Endodermal cell (in vitro differentiated cells): Measurements from ENCODE around the gene CFAP298. TPM values are rescaled to one million over a fixed set of nuclear protein-coding genes. Genes with fewer than 3 reads are reported as not detected.

Source experiments
- DNase-seq: peaks from one replicate; pipeline ENCODE4 v3.0.0-alpha.2; 2017
- H3K27ac ChIP-seq: 2 replicates; pipeline ENCODE4 v1.5.1; 2013; ENCODE audit warnings: mild to moderate bottlenecking, low read depth, low read length, moderate library complexity
- H3K27me3 ChIP-seq: 2 replicates; pipeline ENCODE4 v1.6.1; 2013; ENCODE audit warnings: mild to moderate bottlenecking, low read length, moderate library complexity; ENCODE audit not compliant: insufficient read depth, control insufficient read depth, poor library complexity, severe bottlenecking
- H3K36me3 ChIP-seq: 2 replicates; pipeline ENCODE4 v1.7.0; 2013; ENCODE audit warnings: mild to moderate bottlenecking, low read length, moderate library complexity; ENCODE audit not compliant: control insufficient read depth, insufficient read depth
- H3K4me1 ChIP-seq: one replicate; pipeline ENCODE4 v1.7.0; 2013; ENCODE audit warnings: low read length; ENCODE audit not compliant: control insufficient read depth, insufficient read depth
- H3K4me3 ChIP-seq: 2 replicates; pipeline ENCODE4 v1.5.1; 2013; ENCODE audit warnings: mild to moderate bottlenecking, low read length, moderate library complexity
- H3K9ac ChIP-seq: 2 replicates; pipeline ENCODE4 v1.6.1; 2013; ENCODE audit warnings: mild to moderate bottlenecking, low read length, moderate library complexity; ENCODE audit not compliant: poor library complexity, severe bottlenecking; ENCODE audit errors: extremely low read depth
- H3K9me3 ChIP-seq: 2 replicates; pipeline ENCODE4 v1.6.1; 2013; ENCODE audit warnings: mild to moderate bottlenecking, low read length, moderate library complexity; ENCODE audit not compliant: control insufficient read depth
- H3K27ac Mint-ChIP-seq: 2 replicates; pipeline ENCODE4 v1.8.0; 2020; ENCODE audit warnings: mixed read lengths
- H3K27me3 Mint-ChIP-seq: 2 replicates; pipeline ENCODE4 v1.8.0; 2021; ENCODE audit warnings: mild to moderate bottlenecking, mixed read lengths; ENCODE audit not compliant: insufficient read depth
- H3K36me3 Mint-ChIP-seq: 2 replicates; pipeline ENCODE4 v1.8.0; 2020; ENCODE audit warnings: low read depth, mixed read lengths
- H3K4me1 Mint-ChIP-seq: 2 replicates; pipeline ENCODE4 v1.8.0; 2020; ENCODE audit warnings: mixed read lengths
- H3K4me3 Mint-ChIP-seq: 2 replicates; pipeline ENCODE4 v1.8.0; 2020; ENCODE audit warnings: mild to moderate bottlenecking, moderate library complexity, mixed read lengths
- H3K9me3 Mint-ChIP-seq: 2 replicates; pipeline ENCODE4 v1.8.0; 2020; ENCODE audit warnings: mild to moderate bottlenecking, mixed read lengths
- WGBS, 2 experiments: methylation state at CpG; one replicate each; pipeline versions ENCODE4 v1.1.5 to v1.1.7; 2013; ENCODE audit warnings: missing lambda C conversion rate in 2 of 2, mixed read lengths in 1 of 2; ENCODE audit not compliant: insufficient coverage in 1 of 2, insufficient read length in 1 of 2; 5-methylcytosine and 5-hydroxymethylcytosine counted together
- total RNA-seq, 2 donors: library from RNA; stranded (reverse); fragmentation: NEBNext Ultra II Directional in 1 of 2; extraction: Animal tissue kit (Norgen Biotek cat#: 25700) in 1 of 2; gene quantifications; 2 replicates in 1 of 2; 3 replicates in 1 of 2; pipeline ENCODE4 v1.2.1, GENCODE V29; 2021
- TF ChIP-seq, protein P1 (sequence below): fragments of 200-600 bp; sonication (generic); conservative IDR thresholded peaks from 2 replicates; pipeline ENCODE4 v1.5.0; 2021; ENCODE audit warnings: antibody characterized with exemption, mild to moderate bottlenecking

The CFAP298 gene
- total RNA-seq, 2 donors from 2014 or later = 57.3 to 62.2 TPM

DNA sequence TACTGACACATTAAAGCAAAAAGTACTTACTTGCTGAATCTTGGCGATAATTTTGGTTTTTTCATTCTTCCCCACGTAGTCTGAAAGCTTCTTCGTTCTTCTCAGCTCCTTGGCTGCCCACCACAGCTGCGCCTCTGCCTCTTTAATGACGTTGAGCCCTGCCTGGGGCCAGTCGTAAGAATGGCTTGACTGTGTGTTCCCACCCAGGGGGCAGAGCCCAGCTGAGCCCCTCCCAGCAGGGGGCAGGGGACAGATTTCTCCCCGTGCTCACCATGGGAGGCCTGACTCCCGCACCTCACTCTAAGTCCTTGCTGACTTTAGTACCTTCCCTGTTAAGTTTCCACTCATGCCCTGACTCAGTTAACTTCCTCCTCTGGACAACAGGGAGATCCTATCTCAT lies 9.0 kb downstream of the CFAP298 start:
- Histone ChIP-seq H3K27me3 (no peaks in the 10 kb centered on the region), H3K27ac (no peak overlapping the region), H3K4me1 (peaks cover 5% of the 10 kb centered on the region), H3K36me3 (peaks cover 88% of the 10 kb centered on the region), H3K9me3 (no peaks in the 10 kb centered on the region), H3K9ac (no peak overlapping the region), H3K4me3 (no peak overlapping the region)
- Mint-ChIP-seq H3K27ac (no peak overlapping the region), H3K4me3 (no peak overlapping the region), H3K4me1 (peaks cover 30% of the 10 kb centered on the region), H3K9me3 (no peaks in the 10 kb centered on the region), H3K27me3 (no peaks in the 10 kb centered on the region), H3K36me3 (peaks cover 78% of the 10 kb centered on the region)
- 83 to 87% methylated on average over 6 to 8 of the region's 8 CpGs for WGBS, 2 experiments
- DNase-seq = no peak
- TF ChIP-seq, protein P1, sequence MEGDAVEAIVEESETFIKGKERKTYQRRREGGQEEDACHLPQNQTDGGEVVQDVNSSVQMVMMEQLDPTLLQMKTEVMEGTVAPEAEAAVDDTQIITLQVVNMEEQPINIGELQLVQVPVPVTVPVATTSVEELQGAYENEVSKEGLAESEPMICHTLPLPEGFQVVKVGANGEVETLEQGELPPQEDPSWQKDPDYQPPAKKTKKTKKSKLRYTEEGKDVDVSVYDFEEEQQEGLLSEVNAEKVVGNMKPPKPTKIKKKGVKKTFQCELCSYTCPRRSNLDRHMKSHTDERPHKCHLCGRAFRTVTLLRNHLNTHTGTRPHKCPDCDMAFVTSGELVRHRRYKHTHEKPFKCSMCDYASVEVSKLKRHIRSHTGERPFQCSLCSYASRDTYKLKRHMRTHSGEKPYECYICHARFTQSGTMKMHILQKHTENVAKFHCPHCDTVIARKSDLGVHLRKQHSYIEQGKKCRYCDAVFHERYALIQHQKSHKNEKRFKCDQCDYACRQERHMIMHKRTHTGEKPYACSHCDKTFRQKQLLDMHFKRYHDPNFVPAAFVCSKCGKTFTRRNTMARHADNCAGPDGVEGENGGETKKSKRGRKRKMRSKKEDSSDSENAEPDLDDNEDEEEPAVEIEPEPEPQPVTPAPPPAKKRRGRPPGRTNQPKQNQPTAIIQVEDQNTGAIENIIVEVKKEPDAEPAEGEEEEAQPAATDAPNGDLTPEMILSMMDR = no peak

DNA sequence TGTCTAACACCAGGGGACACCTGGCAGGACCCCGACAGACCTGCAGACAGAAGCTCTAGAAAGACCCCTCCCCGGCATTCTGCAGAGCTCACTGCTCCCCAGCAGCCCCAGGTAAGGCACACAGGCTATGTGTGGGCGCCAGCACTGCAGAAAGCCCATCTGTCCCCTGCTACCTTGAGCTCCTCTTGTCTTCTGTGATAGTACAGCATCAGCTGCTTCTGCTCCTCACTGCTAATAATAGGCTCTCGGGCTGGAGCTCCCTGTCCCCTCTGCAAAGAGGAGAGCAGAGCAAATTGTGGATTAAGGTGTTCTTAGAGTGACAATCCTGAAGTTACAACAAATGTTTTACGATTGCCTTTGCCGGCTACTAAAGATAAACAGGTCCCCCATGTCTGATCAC lies 10.1 kb downstream of the CFAP298 start:
- H3K9me3 Mint-ChIP-seq = no peaks in the 10 kb centered on the region

DNA sequence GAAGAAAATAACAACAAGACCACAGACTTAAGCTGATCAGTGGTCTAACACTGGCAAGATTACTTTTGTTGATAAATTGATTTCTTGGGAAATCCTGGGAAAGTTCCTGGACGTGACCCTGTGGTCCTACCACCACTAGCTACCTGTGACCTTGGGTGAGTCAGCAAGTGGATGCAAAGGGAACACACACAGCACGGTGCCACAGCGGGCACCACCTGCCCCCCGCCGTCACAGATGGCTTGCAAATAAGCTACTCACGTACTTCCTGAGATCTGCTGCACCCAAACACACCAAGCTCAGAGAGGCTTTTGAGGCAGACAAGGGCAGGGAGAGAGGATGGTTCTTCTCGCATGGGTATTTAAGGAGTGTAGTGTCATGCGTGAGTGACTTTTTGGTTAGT lies 12.7 kb downstream of the CFAP298 start:
- Histone ChIP-seq H3K27me3 (no peaks in the 10 kb centered on the region), H3K9ac (no peak overlapping the region), H3K9me3 (no peaks in the 10 kb centered on the region), H3K4me1 (no peaks in the 10 kb centered on the region), H3K4me3 (no peak overlapping the region), H3K36me3 (peaks cover 55% of the 10 kb centered on the region), H3K27ac (no peak overlapping the region)
- Mint-ChIP-seq H3K9me3 (no peaks in the 10 kb centered on the region), H3K36me3 (peaks cover 57% of the 10 kb centered on the region), H3K27me3 (no peaks in the 10 kb centered on the region), H3K27ac (no peak overlapping the region), H3K4me1 (peaks cover 12% of the 10 kb centered on the region), H3K4me3 (no peak overlapping the region)
- WGBS, 2 experiments = 94 to 97% methylated on average over 6 to 8 of the region's 8 CpGs
- no peak for DNase-seq
- TF ChIP-seq, protein P1 = no peak

More for the DNA sequence above, 10.1 kb downstream of the CFAP298 start:
- no peaks in the 10 kb centered on the region for H3K9me3 ChIP-seq
- Mint-ChIP-seq H3K4me3 (no peak overlapping the region), H3K27me3 (no peaks in the 10 kb centered on the region), H3K4me1 (peaks cover 30% of the 10 kb centered on the region), H3K27ac (no peak overlapping the region), H3K36me3 (peaks cover 78% of the 10 kb centered on the region)
- peaks cover 5% of the 10 kb centered on the region for H3K4me1 ChIP-seq
- no peak for DNase-seq
- 92 to 94% methylated on average over 2 to 6 of the region's 6 CpGs for WGBS, 2 experiments
- peaks cover 81% of the 10 kb centered on the region for H3K36me3 ChIP-seq
- H3K27ac ChIP-seq = no peak overlapping the region
- TF ChIP-seq, protein P1 = no peak
- H3K27me3 ChIP-seq = no peaks in the 10 kb centered on the region
- H3K4me3 ChIP-seq = no peak overlapping the region
- H3K9ac ChIP-seq = no peak overlapping the region
